NB4 (cell line): Measurements from ENCODE around the gene PLEKHA8.

Source experiments
- DNase-seq: peaks from one replicate; pipeline ENCODE4 v3.0.0; 2010; ENCODE audit warnings: low read depth
- H3K4me3 ChIP-seq: one replicate; pipeline ENCODE4 v1.5.1; 2011; ENCODE audit warnings: mild to moderate bottlenecking, low read depth, low read length, moderate library complexity
- MYC ChIP-seq: IDR thresholded peaks from 2 replicates; pipeline ENCODE4 v1.6.1; 2011; ENCODE audit warnings: low read depth, low read length
- POLR2A ChIP-seq: IDR thresholded peaks from 2 replicates; pipeline ENCODE4 v1.6.1; 2011; ENCODE audit warnings: mild to moderate bottlenecking; ENCODE audit not compliant: insufficient read length; ENCODE audit errors: extremely low read depth
- TF ChIP-seq, protein P1 (sequence below): IDR thresholded peaks from 2 replicates; pipeline ENCODE4 v1.6.1; 2011; ENCODE audit warnings: low read depth, low read length
- TF ChIP-seq, protein P2 (sequence below): IDR thresholded peaks from one replicate; pipeline ENCODE4 v1.5.1; 2012; ENCODE audit warnings: low read depth, low read length

Gene PLEKHA8

DNA sequence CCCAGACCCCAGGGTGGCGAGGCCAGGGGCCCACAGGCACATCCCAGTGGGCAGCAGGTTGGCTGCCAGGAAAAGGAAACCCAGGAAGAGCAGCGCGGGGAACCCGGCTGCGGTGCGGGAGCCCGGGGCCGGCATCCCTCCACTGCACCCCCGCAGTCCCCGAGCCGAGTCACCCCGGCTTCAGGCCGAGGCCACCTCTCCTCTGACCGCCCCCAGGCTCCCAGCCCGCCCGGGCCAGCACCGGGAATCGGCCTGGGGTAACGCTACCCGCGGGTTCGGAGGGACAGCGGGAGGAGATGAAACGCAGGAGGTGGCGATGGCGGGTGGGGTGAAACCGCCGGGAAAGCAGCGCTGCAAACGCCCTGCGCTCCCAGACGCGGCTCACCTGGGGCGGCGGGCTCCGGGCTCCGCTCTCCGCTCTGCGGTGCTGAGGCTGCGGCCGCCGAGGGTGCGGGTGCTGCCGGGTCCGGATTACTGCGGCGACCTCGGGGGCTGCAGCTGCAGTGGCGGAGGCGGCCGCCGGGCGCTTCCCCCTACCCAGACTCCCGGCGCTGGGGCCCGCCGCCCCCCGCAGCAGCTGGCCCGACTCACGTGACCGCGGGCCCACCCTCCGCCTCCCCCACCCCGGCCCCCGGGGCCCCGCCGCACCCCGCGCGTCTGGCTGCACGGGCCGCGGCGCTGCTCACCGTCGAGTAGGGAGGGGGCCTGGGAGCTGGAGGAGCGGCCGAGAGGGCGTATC, 38.8 kb upstream of the PLEKHA8 start, which contains the start of gene SCRN1:
Gene SCRN1 (minus strand): TSS at position 545 of the 739 bp plus-strand sequence. CDS start 20,734 bp downstream, outside the sequence.
- TF ChIP-seq, protein P1, sequence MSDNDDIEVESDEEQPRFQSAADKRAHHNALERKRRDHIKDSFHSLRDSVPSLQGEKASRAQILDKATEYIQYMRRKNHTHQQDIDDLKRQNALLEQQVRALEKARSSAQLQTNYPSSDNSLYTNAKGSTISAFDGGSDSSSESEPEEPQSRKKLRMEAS: no peak
- TF ChIP-seq POLR2A (no peak), MYC (no peak)
- TF ChIP-seq, protein P2, sequence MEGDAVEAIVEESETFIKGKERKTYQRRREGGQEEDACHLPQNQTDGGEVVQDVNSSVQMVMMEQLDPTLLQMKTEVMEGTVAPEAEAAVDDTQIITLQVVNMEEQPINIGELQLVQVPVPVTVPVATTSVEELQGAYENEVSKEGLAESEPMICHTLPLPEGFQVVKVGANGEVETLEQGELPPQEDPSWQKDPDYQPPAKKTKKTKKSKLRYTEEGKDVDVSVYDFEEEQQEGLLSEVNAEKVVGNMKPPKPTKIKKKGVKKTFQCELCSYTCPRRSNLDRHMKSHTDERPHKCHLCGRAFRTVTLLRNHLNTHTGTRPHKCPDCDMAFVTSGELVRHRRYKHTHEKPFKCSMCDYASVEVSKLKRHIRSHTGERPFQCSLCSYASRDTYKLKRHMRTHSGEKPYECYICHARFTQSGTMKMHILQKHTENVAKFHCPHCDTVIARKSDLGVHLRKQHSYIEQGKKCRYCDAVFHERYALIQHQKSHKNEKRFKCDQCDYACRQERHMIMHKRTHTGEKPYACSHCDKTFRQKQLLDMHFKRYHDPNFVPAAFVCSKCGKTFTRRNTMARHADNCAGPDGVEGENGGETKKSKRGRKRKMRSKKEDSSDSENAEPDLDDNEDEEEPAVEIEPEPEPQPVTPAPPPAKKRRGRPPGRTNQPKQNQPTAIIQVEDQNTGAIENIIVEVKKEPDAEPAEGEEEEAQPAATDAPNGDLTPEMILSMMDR: no peak
- DNase-seq: peak; percentile 36
- no peak within 1 kb of the TSS for H3K4me3 ChIP-seq

DNA sequence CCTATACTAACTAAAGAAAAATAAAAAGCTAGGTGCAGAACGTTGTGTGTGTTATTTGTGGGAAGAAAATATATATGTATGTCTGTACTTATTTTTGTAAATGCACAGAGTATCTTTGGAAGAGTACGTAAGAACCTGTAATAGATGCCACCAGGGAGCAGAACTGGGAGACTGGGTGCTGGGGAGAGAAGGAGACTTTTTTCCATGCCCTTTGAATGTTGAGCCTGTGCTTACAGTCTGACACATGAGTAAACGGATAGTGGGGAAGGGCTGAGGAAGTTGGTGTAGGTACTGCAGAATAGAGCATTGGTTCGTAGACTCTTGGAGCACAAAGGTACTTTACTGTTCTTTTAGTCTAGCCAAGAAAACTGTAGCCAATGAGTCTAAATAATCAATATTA, 37.3 kb upstream of the PLEKHA8 start:
- no peak overlapping the region for H3K4me3 ChIP-seq
- no peak for DNase-seq
- TF ChIP-seq, protein P1: no peak
- TF ChIP-seq MYC (no peak), POLR2A (no peak)
- TF ChIP-seq, protein P2: no peak

DNA sequence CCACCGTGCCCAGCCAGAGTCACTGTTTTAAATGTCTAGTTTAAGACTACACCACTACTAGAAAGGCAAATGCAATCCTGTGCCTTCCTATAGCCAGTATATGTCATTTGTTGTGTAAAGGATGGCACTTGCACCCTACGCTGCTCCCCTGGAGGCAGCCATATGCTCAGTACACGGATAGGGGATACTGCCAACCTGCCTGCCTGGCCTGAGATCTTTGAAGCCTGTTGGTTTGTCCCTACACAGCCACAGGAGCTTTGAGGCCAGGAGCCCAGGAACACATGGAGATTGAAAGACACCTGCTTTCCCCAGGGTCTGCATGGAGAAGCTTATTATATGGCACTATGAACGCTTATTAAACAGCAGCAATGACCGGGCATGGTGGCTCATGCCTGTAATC, 36.3 kb upstream of the PLEKHA8 start:
- no peak for TF ChIP-seq MYC
- DNase-seq: no peak
- H3K4me3 ChIP-seq: no peak overlapping the region

DNA sequence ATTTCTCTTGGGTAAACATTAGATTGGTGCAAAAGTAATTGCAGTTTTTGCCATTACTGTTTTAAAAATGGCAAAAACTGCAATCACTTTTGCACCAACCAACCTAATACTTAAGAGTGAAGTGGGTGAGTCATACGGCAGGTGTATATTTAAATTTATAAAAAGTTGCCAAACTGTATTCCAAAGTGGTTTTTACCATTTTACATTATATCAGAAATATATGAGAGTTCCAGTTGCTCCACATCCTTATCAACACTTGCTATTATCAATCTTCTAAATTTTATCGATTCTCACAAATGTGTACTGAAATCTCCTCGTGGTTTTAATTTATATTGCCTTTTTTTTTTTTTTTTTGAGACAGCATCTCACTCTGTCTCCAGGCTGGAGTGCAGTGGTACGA, 35.1 kb upstream of the PLEKHA8 start:
- DNase-seq: no peak
- TF ChIP-seq, protein P2: no peak
- TF ChIP-seq, protein P1: no peak
- TF ChIP-seq POLR2A (no peak), MYC (no peak)
- H3K4me3 ChIP-seq: no peak overlapping the region

DNA sequence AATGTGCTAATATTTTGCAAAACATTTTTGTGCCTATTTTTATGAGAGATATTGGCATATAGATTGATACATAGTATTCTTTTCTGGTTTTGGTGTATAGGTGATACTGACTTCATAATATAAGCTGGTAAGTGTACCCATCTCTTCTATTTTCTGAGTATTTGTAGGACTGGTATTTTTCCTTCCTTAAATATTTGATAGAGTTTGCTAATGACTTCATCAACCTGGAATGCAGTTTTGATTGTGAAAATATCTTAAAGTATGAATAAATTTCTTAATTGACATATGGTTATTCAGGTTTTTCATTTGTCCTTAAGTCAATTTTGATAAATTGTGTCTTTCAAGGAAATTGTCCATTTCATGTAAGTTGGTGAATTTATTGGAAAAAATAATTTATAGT, 32.6 kb upstream of the PLEKHA8 start:
- TF ChIP-seq MYC: no peak
- TF ChIP-seq, protein P1: no peak
- TF ChIP-seq POLR2A: no peak
- TF ChIP-seq, protein P2: no peak
- H3K4me3 ChIP-seq: no peak overlapping the region
- no peak for DNase-seq

DNA sequence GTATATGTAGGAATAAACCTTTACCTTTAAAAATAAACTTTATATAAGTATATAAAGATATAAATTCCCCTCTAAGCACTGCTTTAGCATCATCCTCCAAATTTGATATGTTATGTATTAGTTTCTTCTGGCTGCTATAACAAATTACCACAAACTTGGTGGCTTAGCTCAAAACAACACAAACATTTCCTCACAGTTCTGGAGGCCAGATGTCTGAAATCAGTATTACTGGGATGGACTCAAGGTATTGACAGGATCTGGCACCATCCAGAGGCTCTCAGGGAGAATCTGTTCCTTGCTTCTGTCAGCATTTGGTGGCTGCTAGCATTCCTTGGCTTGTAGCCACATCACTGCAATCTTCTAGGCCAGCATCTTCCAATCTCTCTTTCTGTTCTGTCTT, 31.9 kb upstream of the PLEKHA8 start:
- no peak overlapping the region for H3K4me3 ChIP-seq
- no peak for TF ChIP-seq POLR2A
- DNase-seq: no peak

DNA sequence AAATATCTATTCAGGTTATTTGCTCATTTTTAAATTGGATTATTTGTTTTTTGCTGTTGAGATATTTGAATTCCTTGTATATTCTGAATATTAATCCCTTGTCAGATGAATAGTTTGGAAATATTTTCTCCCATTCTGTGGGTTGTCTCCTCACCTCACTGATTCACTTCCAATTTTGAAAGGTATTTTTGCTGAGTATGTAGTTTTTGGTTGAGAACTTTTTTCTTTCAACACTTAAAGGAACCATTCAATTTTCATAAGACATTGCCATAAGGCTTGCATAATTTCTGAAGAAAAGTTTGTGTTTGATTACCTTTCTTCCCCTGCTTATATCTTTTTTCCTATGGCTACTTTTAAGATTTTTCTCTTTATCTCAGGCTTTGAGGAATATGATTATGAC, 29.7 kb upstream of the PLEKHA8 start:
- H3K4me3 ChIP-seq: no peak overlapping the region
- no peak for TF ChIP-seq POLR2A
- TF ChIP-seq, protein P1: no peak
- TF ChIP-seq, protein P2: no peak
- no peak for TF ChIP-seq MYC
- no peak for DNase-seq
